ENCODE measurements around the gene ADO. TPM values are rescaled to one million over a fixed set of nuclear protein-coding genes. Genes with fewer than 3 reads are reported as not detected.

The ADO gene
- total and polyA plus RNA-seq, 2 of the 13 experiments (the other 11 are each of a cell fraction or from before 2014, with no cell fraction given) = 8.9 to 15.9 TPM

DNA sequence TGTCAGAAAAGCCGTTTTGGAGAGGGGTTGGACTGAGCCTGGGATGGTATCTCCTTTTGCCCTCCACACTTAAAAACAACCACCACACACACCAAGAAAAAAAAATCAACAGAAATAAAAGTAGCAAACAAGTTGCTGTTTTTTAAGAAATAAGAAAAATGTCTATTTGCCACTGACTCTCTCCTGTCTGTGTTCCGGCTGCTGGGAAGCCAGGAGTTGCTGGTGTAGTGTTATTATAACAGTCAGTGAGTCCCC lies 11.5 kb downstream of the ADO start:
- in situ Hi-C loops (cut with HindIII; ENCODE audit: extremely low pct_ligation_motif_present, low pct_unique_long_range_greater_than_20kb) (loop anchor here (5.0 to 25.0 kb wide), 2 partner anchors 204 to 554 kb away; partner anchors contain the start of gene RTKN2), intact Hi-C loops (cut with micrococcal nuclease; ENCODE audit: unreplicated experiment) (loop anchor here (1.0 kb wide), 2 partner anchors 10 to 317 kb away; partner anchors contain the start of gene NRBF2)
- no peak for ATAC-seq
- FAIRE-seq = no peak
- Histone ChIP-seq H3K36me3 (replicated peaks in 1 of 2; ENCODE audit: control insufficient read depth in 1 of 2, insufficient read depth in 2 of 2, low read length in 2 of 2) (no peaks in the 10 kb centered on the region), H2AFZ (ENCODE audit: low read length) (no peak overlapping the region), H3K79me2 (ENCODE audit: insufficient read depth, low read length) (no peaks in the 10 kb centered on the region), H3K4me1 (ENCODE audit: insufficient read depth, low read length) (peaks cover 23% of the 10 kb centered on the region), H3K9ac (ENCODE audit: insufficient read depth, low read depth, low read length) (no peak overlapping the region), H3K9me3 (ENCODE audit: low read length) (no peaks in the 10 kb centered on the region), H4K20me1 (ENCODE audit: insufficient read depth, low read length) (no peaks in the 10 kb centered on the region), H3K27me3 (ENCODE audit: control insufficient read depth in 1 of 2, insufficient read depth in 2 of 2, low read length in 2 of 2) (peaks cover 7 to 23% of the 10 kb centered on the region in 2 experiments; a peak in 4 of 5 replicates), H3K4me3 (replicated peaks in 1 of 3; ENCODE audit: insufficient read depth in 1 of 3, low read depth in 2 of 3, low read length in 3 of 3) (peak overlapping the region; percentile 61 to 75 (median 65)), H3K27ac (ENCODE audit: extremely low read length, insufficient read depth, low read length) (no peak overlapping the region), H3K4me2 (ENCODE audit: low read depth, low read length) (peak overlapping the region; percentile 91)
- CTCF ChIA-PET (ENCODE audit: low intra/inter-chr PET ratio, low total read pairs) = no interaction called here
- TF ChIP-seq ZNF343 (CRISPR knock-in tag; IDR thresholded peaks at IDR 0.05) = 0 out of 2 replicates have a peak, but pooled peaks have one; percentile 8
- TF ChIP-seq NBN (conservative IDR thresholded peaks at IDR 0.05) = no peak
- TF ChIP-seq ZFP36 (IDR thresholded peaks at IDR 0.05; ENCODE audit: borderline replicate concordance, low read depth, low read length, partially characterized antibody) = no peak
- 0 out of 2 replicates have a peak, but pooled peaks have one; percentile 3 for TF ChIP-seq NFKB2 (CRISPR knock-in tag; IDR thresholded peaks at IDR 0.05; ENCODE audit: borderline replicate concordance)
- POLR2A ChIA-PET = interaction anchor here (1.1 to 2.3 kb wide), 4 partner anchors 8 to 317 kb away, joined by 3 to 13 read pairs (median 10); partner anchors contain the start of genes ADO and NRBF2
- 9% methylated on average over 2 of the region's 2 CpGs for WGBS (ENCODE audit: low lambda C conversion rate)
- no peak for DNase-seq (ENCODE audit: low spot score)
- BruUV-seq (replicated peaks) = no TSS peak

DNA sequence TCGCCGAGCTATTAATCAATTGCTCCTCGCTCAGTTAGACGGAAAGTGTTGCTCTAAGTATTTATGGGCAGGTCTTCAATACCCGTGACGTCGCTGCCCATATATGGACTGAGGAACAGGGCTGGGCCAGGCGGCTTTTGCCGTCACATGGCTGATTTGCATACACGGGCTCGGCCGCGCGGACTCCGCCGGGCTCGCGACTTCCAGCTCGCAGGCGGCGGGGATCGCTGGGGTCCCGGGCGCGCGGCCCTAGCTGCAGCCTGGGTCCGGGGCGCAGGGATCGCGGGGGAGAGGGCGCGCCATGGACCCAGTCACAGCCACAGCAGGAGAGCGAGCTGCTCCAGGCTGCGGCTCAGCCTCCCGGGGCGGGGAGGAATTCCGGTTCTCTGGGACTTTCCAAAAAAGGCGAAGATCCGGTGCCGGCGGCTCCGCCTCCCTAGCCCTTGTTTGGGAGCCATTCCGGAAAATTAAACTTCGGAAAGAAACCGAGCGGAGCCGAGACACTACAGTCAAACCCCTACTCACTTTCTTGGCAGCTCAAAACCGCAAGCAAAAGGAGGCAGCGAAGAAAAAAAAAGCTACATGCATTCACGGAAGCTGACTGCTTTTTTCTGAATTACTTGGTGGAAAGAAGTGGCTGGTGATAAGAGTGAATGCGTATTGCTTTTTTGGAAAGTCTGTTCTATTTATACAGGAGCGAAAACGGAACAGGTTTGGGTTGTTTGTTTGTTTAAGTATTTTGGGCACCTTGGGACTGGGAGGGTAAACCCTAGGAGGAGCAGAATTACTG lies 12.0 kb downstream of the ADO start, which contains the start of gene EGR2:
Gene EGR2 (minus strand): TSS at position 36 of the 790 bp plus-strand sequence. CDS start 337 bp downstream, outside the sequence.
- Histone ChIP-seq H3K4me1 (ENCODE audit: insufficient read depth, low read length) (peaks cover 23% of the 10 kb centered on the region), H3K27me3 (ENCODE audit: control insufficient read depth in 1 of 2, insufficient read depth in 2 of 2, low read length in 2 of 2) (peaks cover 7 to 23% of the 10 kb centered on the region in 2 experiments; a peak in 4 of 5 replicates), H3K36me3 (replicated peaks in 1 of 2; ENCODE audit: control insufficient read depth in 1 of 2, insufficient read depth in 2 of 2, low read length in 2 of 2) (no peaks in the 10 kb centered on the region), H2AFZ (ENCODE audit: low read length) (peak within 1 kb of the TSS; percentile 58), H3K4me2 (ENCODE audit: low read depth, low read length) (peak within 1 kb of the TSS; percentile 91), H3K79me2 (ENCODE audit: insufficient read depth, low read length) (no peaks in the 10 kb centered on the region), H3K4me3 (replicated peaks in 1 of 3; ENCODE audit: insufficient read depth in 1 of 3, low read depth in 2 of 3, low read length in 3 of 3) (peak within 1 kb of the TSS; percentile 61 to 75 (median 65)), H3K27ac (ENCODE audit: extremely low read length, insufficient read depth, low read length) (no peak within 1 kb of the TSS), H3K9ac (ENCODE audit: insufficient read depth, low read depth, low read length) (peak within 1 kb of the TSS; percentile 62), H3K9me3 (ENCODE audit: low read length) (no peaks in the 10 kb centered on the region), H4K20me1 (ENCODE audit: insufficient read depth, low read length) (no peaks in the 10 kb centered on the region)
- BruUV-seq (replicated peaks) = TSS peak; percentile 84
- 1% methylated on average over 21 of the region's 53 CpGs for WGBS (ENCODE audit: low lambda C conversion rate)
- ChIA-PET POLR2A (interaction anchor here (1.1 to 2.3 kb wide), 4 partner anchors 9 to 316 kb away, joined by 3 to 13 read pairs (median 10); partner anchors contain the start of genes ADO and NRBF2), CTCF (ENCODE audit: low intra/inter-chr PET ratio, low total read pairs) (interaction anchor here (2.0 kb wide), 1 partner anchor 206 kb away, joined by 11 read pairs; no protein-coding TSS in a partner anchor)
- intact Hi-C loops (cut with micrococcal nuclease; ENCODE audit: unreplicated experiment) = loop anchor here (1.0 kb wide), 2 partner anchors 10 to 317 kb away; partner anchors contain the start of gene NRBF2
- FAIRE-seq (peak; percentile 73), DNase-seq (ENCODE audit: low spot score) (peak; percentile 86), ATAC-seq (peak; percentile 84)
- in situ Hi-C loops (cut with HindIII; ENCODE audit: extremely low pct_ligation_motif_present, low pct_unique_long_range_greater_than_20kb) = loop anchor here (5.0 to 25.0 kb wide), 2 partner anchors 204 to 554 kb away; partner anchors contain the start of gene RTKN2
- no peak for TF ChIP-seq AHR (CRISPR knock-in tag; IDR thresholded peaks at IDR 0.05)
- TF ChIP-seq ZFP36 (IDR thresholded peaks at IDR 0.05; ENCODE audit: borderline replicate concordance, low read depth, low read length, partially characterized antibody) = peak; percentile 84
- no peak for TF ChIP-seq NAIF1 (CRISPR knock-in tag; IDR thresholded peaks at IDR 0.05; ENCODE audit: borderline replicate concordance)
- TF ChIP-seq ZNF331 (CRISPR knock-in tag; IDR thresholded peaks at IDR 0.05) = peak; percentile 33; the same call in 1 of the 2 replicates
- no peak for TF ChIP-seq ZNF230 (CRISPR knock-in tag; IDR thresholded peaks at IDR 0.05)
- no peak for TF ChIP-seq NFYC (CRISPR knock-in tag; IDR thresholded peaks at IDR 0.05)
- peak; percentile 67; the same call in 1 of the 2 replicates for TF ChIP-seq YEATS4 (CRISPR knock-in tag; IDR thresholded peaks at IDR 0.05; ENCODE audit: borderline replicate concordance)
- TF ChIP-seq TOPORS (CRISPR knock-in tag; IDR thresholded peaks at IDR 0.05) = 0 out of 2 replicates have a peak, but pooled peaks have one; percentile 46
- TF ChIP-seq BCL6 (CRISPR knock-in tag; IDR thresholded peaks at IDR 0.05) = peak; percentile 11; the same call in 1 of the 2 replicates
- TF ChIP-seq ZSCAN9 (CRISPR knock-in tag; IDR thresholded peaks at IDR 0.05; ENCODE audit: borderline replicate concordance) = peak; percentile 24; the same call in 1 of the 2 replicates
- peak; percentile 20; the same call in 1 of the 2 replicates for TF ChIP-seq PHF8 (CRISPR knock-in tag; IDR thresholded peaks at IDR 0.05)
- peak; percentile 99; the same call in 1 of the 2 replicates for TF ChIP-seq ELK4 (CRISPR knock-in tag; IDR thresholded peaks at IDR 0.05; ENCODE audit: borderline replicate concordance)
